Trophoblast cell (in vitro differentiated cells and primary cell): ENCODE results near the gene TMCC1.

Experiments used
- DNase-seq, 2 donors: peaks; one replicate each; pipeline ENCODE4 v3.0.0-alpha.2; 2016
- H2AFZ ChIP-seq: 2 replicates; pipeline ENCODE4 v1.6.1; 2013; ENCODE audit warnings: low read length, moderate library complexity, mild to moderate bottlenecking; ENCODE audit not compliant: insufficient read depth, poor library complexity
- H2AK5ac ChIP-seq: 2 replicates; pipeline ENCODE4 v1.6.1; 2013; ENCODE audit warnings: mild to moderate bottlenecking, low read length
- H2BK120ac ChIP-seq: 2 replicates; pipeline ENCODE4 v1.6.1; 2013; ENCODE audit warnings: low read length, mild to moderate bottlenecking, moderate library complexity; ENCODE audit not compliant: insufficient read depth, poor library complexity
- H2BK12ac ChIP-seq: 2 replicates; pipeline ENCODE4 v1.6.1; 2013; ENCODE audit warnings: mild to moderate bottlenecking, low read length, moderate library complexity
- H2BK5ac ChIP-seq: 2 replicates; pipeline ENCODE4 v1.6.1; 2013; ENCODE audit warnings: low read length, low read depth, moderate library complexity, mild to moderate bottlenecking; ENCODE audit not compliant: poor library complexity
- H3K14ac ChIP-seq: 2 replicates; pipeline ENCODE4 v1.6.1; 2013; ENCODE audit warnings: mild to moderate bottlenecking, low read length
- H3K18ac ChIP-seq: 2 replicates; pipeline ENCODE4 v1.6.1; 2013; ENCODE audit warnings: mild to moderate bottlenecking, low read length
- H3K23ac ChIP-seq: 2 replicates; pipeline ENCODE4 v1.6.1; 2013; ENCODE audit warnings: low read length
- H3K27ac ChIP-seq: 2 replicates; pipeline ENCODE4 v1.5.1; 2013; ENCODE audit warnings: low read depth, mild to moderate bottlenecking, inconsistent platforms, low read length, moderate library complexity
- H3K27me3 ChIP-seq: 2 replicates; pipeline ENCODE4 v1.6.1; 2013; ENCODE audit warnings: inconsistent platforms, mild to moderate bottlenecking, low read length, moderate library complexity; ENCODE audit not compliant: insufficient read depth
- H3K36me3 ChIP-seq, 2 experiments: 1 replicate in 1 of 2; 2 replicates in 1 of 2; pipeline ENCODE4 v1.6.1; 2013; ENCODE audit warnings: low read length in 2 of 2, mild to moderate bottlenecking in 2 of 2, moderate library complexity in 1 of 2; ENCODE audit not compliant: insufficient read depth in 2 of 2, control insufficient read depth in 1 of 2
- H3K4ac ChIP-seq: 2 replicates; pipeline ENCODE4 v1.6.1; 2013; ENCODE audit warnings: low read depth, mild to moderate bottlenecking, low read length, moderate library complexity
- H3K4me1 ChIP-seq, 2 experiments: 1 replicate in 1 of 2; 2 replicates in 1 of 2; pipeline ENCODE4 v1.6.1; 2013; ENCODE audit warnings: low read length in 2 of 2, mild to moderate bottlenecking in 2 of 2, moderate library complexity in 1 of 2; ENCODE audit not compliant: insufficient read depth in 2 of 2, control insufficient read depth in 1 of 2
- H3K4me2 ChIP-seq: 2 replicates; pipeline ENCODE4 v1.6.1; 2013; ENCODE audit warnings: inconsistent platforms, mild to moderate bottlenecking, low read length, moderate library complexity
- H3K4me3 ChIP-seq: 2 replicates; pipeline ENCODE4 v1.5.1; 2013; ENCODE audit warnings: mild to moderate bottlenecking, low read depth, low read length, inconsistent platforms
- H3K79me1 ChIP-seq: one replicate; pipeline ENCODE4 v1.6.1; 2013; ENCODE audit warnings: low read length
- H3K79me2 ChIP-seq: 2 replicates; pipeline ENCODE4 v1.6.1; 2013; ENCODE audit warnings: low read length, mild to moderate bottlenecking; ENCODE audit not compliant: control insufficient read depth, insufficient read depth, poor library complexity
- H3K9ac ChIP-seq: 2 replicates; pipeline ENCODE4 v1.6.1; 2013; ENCODE audit warnings: mild to moderate bottlenecking, low read length
- H3K9me3 ChIP-seq: 2 replicates; pipeline ENCODE4 v1.6.1; 2013; ENCODE audit warnings: low read depth, mild to moderate bottlenecking, control low read depth, inconsistent platforms, low read length; ENCODE audit not compliant: insufficient read depth
- H4K12ac ChIP-seq: 2 replicates; pipeline ENCODE4 v1.6.1; 2013; ENCODE audit warnings: low read depth, mild to moderate bottlenecking, low read length, moderate library complexity
- H4K8ac ChIP-seq: 2 replicates; pipeline ENCODE4 v1.6.1; 2013; ENCODE audit warnings: low read depth, mild to moderate bottlenecking, low read length, moderate library complexity
- H4K91ac ChIP-seq: one replicate; pipeline ENCODE4 v1.6.1; 2013; ENCODE audit warnings: low read depth, mild to moderate bottlenecking, low read length, moderate library complexity
- WGBS: extraction: QIAGEN DNeasy Blood & Tissue Kit; methylation state at CpG from one replicate; pipeline ENCODE4 v1.1.7; 2013; ENCODE audit warnings: missing lambda C conversion rate; ENCODE audit not compliant: insufficient read length, insufficient coverage; ENCODE audit errors: extremely low coverage; 5-methylcytosine and 5-hydroxymethylcytosine counted together

TMCC1 gene

GRCh38 chr3:129768728-129769127 is 124.8 kb downstream of the TMCC1 start:
- H3K79me2 ChIP-seq, result no peaks in the 10 kb centered on the region
- no peak overlapping the region for H3K23ac ChIP-seq
- DNase-seq, result no peak
- H3K27me3 ChIP-seq, result no peaks in the 10 kb centered on the region
- no peak overlapping the region for H4K91ac ChIP-seq
- no peak overlapping the region for H2AK5ac ChIP-seq
- no peaks in the 10 kb centered on the region for H3K36me3 ChIP-seq
- WGBS, result no CpG with 5 or more reads among the region's 1 CpG
- no peak overlapping the region for H2BK5ac ChIP-seq
- H3K18ac ChIP-seq, result no peak overlapping the region
- H3K4ac ChIP-seq, result no peak overlapping the region
- H4K8ac ChIP-seq, result no peak overlapping the region
- no peak overlapping the region for H3K4me2 ChIP-seq
- H3K4me1 ChIP-seq, result peaks cover 0 to 2% of the 10 kb centered on the region in 2 experiments
- no peak overlapping the region for H3K27ac ChIP-seq
- no peak overlapping the region for H4K12ac ChIP-seq
- H3K9ac ChIP-seq, result no peak overlapping the region
- H3K14ac ChIP-seq, result no peak overlapping the region
- H2BK12ac ChIP-seq, result no peak overlapping the region
- no peaks in the 10 kb centered on the region for H3K9me3 ChIP-seq
- H3K4me3 ChIP-seq, result no peak overlapping the region
- no peak overlapping the region for H2BK120ac ChIP-seq
- no peak overlapping the region for H2AFZ ChIP-seq
- no peaks in the 10 kb centered on the region for H3K79me1 ChIP-seq

- Histone ChIP-seq H2BK12ac (no peak overlapping the region), H3K4me1 (peaks cover 0 to 2% of the 10 kb centered on the region in 2 experiments), H3K4ac (no peak overlapping the region), H3K36me3 (no peaks in the 10 kb centered on the region), H3K27me3 (no peaks in the 10 kb centered on the region), H4K8ac (no peak overlapping the region), H4K12ac (no peak overlapping the region), H3K4me3 (no peak overlapping the region), H3K23ac (no peak overlapping the region), H2AFZ (no peak overlapping the region), H3K9ac (no peak overlapping the region), H3K14ac (no peak overlapping the region), H2BK120ac (no peak overlapping the region), H3K27ac (no peak overlapping the region), H3K79me2 (no peaks in the 10 kb centered on the region), H3K79me1 (no peaks in the 10 kb centered on the region), H3K9me3 (no peaks in the 10 kb centered on the region), H4K91ac (no peak overlapping the region), H3K4me2 (no peak overlapping the region), H2AK5ac (no peak overlapping the region), H3K18ac (no peak overlapping the region), H2BK5ac (no peak overlapping the region)
- WGBS, result no CpG with 5 or more reads among the region's 2 CpGs
- no peak for DNase-seq
These were observed 127.4 kb downstream of the TMCC1 start for GRCh38 chr3:129766135-129766534.

GRCh38 chr3:129764090-129764489 is 129.4 kb downstream of the TMCC1 start:
- peaks cover 0 to 2% of the 10 kb centered on the region in 2 experiments for H3K36me3 ChIP-seq
- no peak overlapping the region for H3K18ac ChIP-seq
- no peak overlapping the region for H4K8ac ChIP-seq
- peaks cover 0 to 2% of the 10 kb centered on the region in 2 experiments for H3K4me1 ChIP-seq
- no peak overlapping the region for H3K4me2 ChIP-seq
- H2BK5ac ChIP-seq, result no peak overlapping the region
- H2BK12ac ChIP-seq, result no peak overlapping the region
- H3K14ac ChIP-seq, result no peak overlapping the region
- H3K4me3 ChIP-seq, result no peak overlapping the region
- no peaks in the 10 kb centered on the region for H3K9me3 ChIP-seq
- H3K4ac ChIP-seq, result no peak overlapping the region
- H3K79me2 ChIP-seq, result no peaks in the 10 kb centered on the region
- DNase-seq, result no peak
- H3K79me1 ChIP-seq, result no peaks in the 10 kb centered on the region
- H4K12ac ChIP-seq, result no peak overlapping the region
- no peaks in the 10 kb centered on the region for H3K27me3 ChIP-seq
- H3K23ac ChIP-seq, result no peak overlapping the region
- H2AFZ ChIP-seq, result no peak overlapping the region
- H2AK5ac ChIP-seq, result no peak overlapping the region
- H4K91ac ChIP-seq, result no peak overlapping the region
- no peak overlapping the region for H2BK120ac ChIP-seq
- H3K9ac ChIP-seq, result no peak overlapping the region
- H3K27ac ChIP-seq, result no peak overlapping the region

GRCh38 chr3:129758785-129759320 is 134.7 kb downstream of the TMCC1 start:
- Histone ChIP-seq H3K9ac (no peak overlapping the region), H3K27me3 (no peaks in the 10 kb centered on the region), H3K23ac (no peak overlapping the region), H4K91ac (no peak overlapping the region), H4K12ac (no peak overlapping the region), H2BK12ac (no peak overlapping the region), H3K79me1 (no peaks in the 10 kb centered on the region), H3K18ac (no peak overlapping the region), H3K4me1 (no peaks in the 10 kb centered on the region), H3K79me2 (peaks cover 2% of the 10 kb centered on the region), H3K4ac (no peak overlapping the region), H3K36me3 (peaks cover 0 to 2% of the 10 kb centered on the region in 2 experiments), H3K4me3 (no peak overlapping the region), H2AK5ac (no peak overlapping the region), H2BK5ac (no peak overlapping the region), H3K4me2 (no peak overlapping the region), H3K9me3 (no peaks in the 10 kb centered on the region), H4K8ac (no peak overlapping the region), H3K27ac (no peak overlapping the region), H2BK120ac (no peak overlapping the region), H2AFZ (no peak overlapping the region), H3K14ac (no peak overlapping the region)
- WGBS, result no CpG with 5 or more reads among the region's 1 CpG
- no peak for DNase-seq
